Naive thymus-derived CD8-positive, alpha-beta T cell (primary cell): ENCODE data around the gene KAT8. TPM values are rescaled to one million over a fixed set of nuclear protein-coding genes. Genes with fewer than 3 reads are reported as not detected.

Source experiments
- ATAC-seq, 2 donors: fragments of 150-1000 bp; cut with Tn5 transposase in 1 of 2; sonication (Bioruptor Pico), chemical (Tn5 transposase) in 1 of 2; 1 replicate in 1 of 2; 2 replicates in 1 of 2; pipeline ENCODE4 v1.10.0; 2021; ENCODE audit warnings: mild to moderate bottlenecking in 2 of 2, moderate library complexity in 2 of 2
- POLR2A ChIA-PET: fragments of 350-600 bp; sonication (Branson Sonifier 250); formaldehyde crosslinking; loops from one replicate; lab custom pipeline; 2021; ENCODE audit warnings: antibody characterized with exemption; lab: Charles Lee
- DNase-seq, 10 donors: peaks; one replicate each; pipeline versions ENCODE4 v3.0.0 to v3.0.0-alpha.2; 2020 to 2022
- H3K27ac Mint-ChIP-seq, 10 donors: one replicate each; pipeline ENCODE4 v1.8.0; 2020 to 2022; ENCODE audit warnings: mild to moderate bottlenecking in 10 of 10, mixed read lengths in 10 of 10, moderate library complexity in 4 of 10, inconsistent platforms in 1 of 10
- H3K27me3 Mint-ChIP-seq, 5 donors: one replicate each; pipeline ENCODE4 v1.8.0; 2021 to 2022; ENCODE audit warnings: mixed read lengths in 5 of 5
- H3K36me3 Mint-ChIP-seq, 3 donors: one replicate each; pipeline ENCODE4 v1.8.0; 2020 to 2022; ENCODE audit warnings: mixed read lengths in 3 of 3, mild to moderate bottlenecking in 2 of 3, inconsistent platforms in 1 of 3
- H3K4me1 Mint-ChIP-seq, 4 donors: one replicate each; pipeline ENCODE4 v1.8.0; 2021 to 2022; ENCODE audit warnings: mixed read lengths in 4 of 4
- H3K4me3 Mint-ChIP-seq, 10 donors: one replicate each; pipeline ENCODE4 v1.8.0; 2020 to 2022; ENCODE audit warnings: mild to moderate bottlenecking in 10 of 10, mixed read lengths in 10 of 10, moderate library complexity in 6 of 10, inconsistent platforms in 1 of 10
- H3K9me3 Mint-ChIP-seq, 9 donors: one replicate each; pipeline ENCODE4 v1.8.0; 2020 to 2022; ENCODE audit warnings: mixed read lengths in 9 of 9, mild to moderate bottlenecking in 3 of 9, inconsistent platforms in 1 of 9, moderate library complexity in 1 of 9
- polyA plus RNA-seq, 3 donors: library from polyadenylated mRNA; unstranded; fragments of 300-500 nt; fragmentation: Illumina TruSeq; gene quantifications; one replicate each; pipeline ENCODE4 v1.2.3, GENCODE V29; 2021
- total RNA-seq, 8 experiments: library from RNA in 2 of 8; stranded (reverse) in 2 of 8; gene quantifications; one replicate each; pipeline ENCODE4 v1.2.3 and lab custom pipeline; 2021 to 2026

Gene KAT8
- total and polyA plus RNA-seq, 5 experiments from 2014 or later = 58.0 to 123 (median 90.5) TPM

GRCh38 chr16:31078597-31079341 is 38.7 kb upstream of the KAT8 start:
- H3K4me3 Mint-ChIP-seq = no peak overlapping the region
- peak overlapping the region in 1 of 10 donors; percentile 72 for H3K27ac Mint-ChIP-seq
- POLR2A ChIA-PET = no interaction called here
- no peaks in the 10 kb centered on the region for H3K9me3 Mint-ChIP-seq
- ATAC-seq (no peak), DNase-seq (peak in 1 of 10 donors; percentile 22)
- H3K36me3 Mint-ChIP-seq = peaks cover 0 to 55% (median 9%) of the 10 kb centered on the region in 3 donors
- peaks cover 11 to 58% (median 46%) of the 10 kb centered on the region in 4 donors for H3K4me1 Mint-ChIP-seq
- H3K27me3 Mint-ChIP-seq = no peaks in the 10 kb centered on the region

DNA sequence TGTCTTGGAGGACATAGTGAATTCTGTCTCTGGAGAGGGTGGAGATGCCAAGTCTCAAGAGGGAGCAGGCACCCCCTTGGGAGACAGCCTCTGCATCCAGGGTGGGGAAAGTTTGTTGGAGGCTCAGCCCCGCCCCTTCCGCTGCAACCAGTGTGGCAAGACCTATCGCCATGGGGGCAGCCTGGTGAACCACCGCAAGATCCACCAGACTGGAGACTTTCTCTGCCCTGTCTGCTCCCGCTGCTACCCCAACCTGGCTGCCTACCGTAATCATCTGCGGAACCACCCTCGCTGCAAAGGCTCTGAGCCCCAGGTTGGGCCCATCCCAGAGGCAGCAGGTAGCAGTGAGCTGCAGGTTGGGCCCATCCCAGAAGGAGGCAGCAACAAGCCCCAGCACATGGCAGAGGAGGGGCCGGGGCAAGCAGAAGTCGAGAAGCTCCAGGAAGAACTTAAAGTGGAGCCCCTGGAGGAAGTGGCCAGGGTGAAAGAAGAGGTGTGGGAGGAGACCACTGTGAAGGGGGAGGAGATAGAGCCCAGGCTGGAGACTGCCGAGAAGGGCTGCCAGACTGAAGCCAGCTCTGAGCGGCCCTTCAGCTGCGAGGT is 38.0 kb upstream of the KAT8 start:
- no peak for ATAC-seq
- POLR2A ChIA-PET = no interaction called here
- H3K36me3 Mint-ChIP-seq = peaks cover 0 to 58% (median 9%) of the 10 kb centered on the region in 3 donors
- peaks cover 11 to 59% (median 46%) of the 10 kb centered on the region in 4 donors for H3K4me1 Mint-ChIP-seq
- no peaks in the 10 kb centered on the region for H3K9me3 Mint-ChIP-seq
- DNase-seq = peak in 1 of 10 donors; percentile 2
- no peak overlapping the region for H3K4me3 Mint-ChIP-seq
- H3K27ac Mint-ChIP-seq = peak overlapping the region in 2 of 10 donors; percentile 53 to 80
- H3K27me3 Mint-ChIP-seq = no peaks in the 10 kb centered on the region

DNA sequence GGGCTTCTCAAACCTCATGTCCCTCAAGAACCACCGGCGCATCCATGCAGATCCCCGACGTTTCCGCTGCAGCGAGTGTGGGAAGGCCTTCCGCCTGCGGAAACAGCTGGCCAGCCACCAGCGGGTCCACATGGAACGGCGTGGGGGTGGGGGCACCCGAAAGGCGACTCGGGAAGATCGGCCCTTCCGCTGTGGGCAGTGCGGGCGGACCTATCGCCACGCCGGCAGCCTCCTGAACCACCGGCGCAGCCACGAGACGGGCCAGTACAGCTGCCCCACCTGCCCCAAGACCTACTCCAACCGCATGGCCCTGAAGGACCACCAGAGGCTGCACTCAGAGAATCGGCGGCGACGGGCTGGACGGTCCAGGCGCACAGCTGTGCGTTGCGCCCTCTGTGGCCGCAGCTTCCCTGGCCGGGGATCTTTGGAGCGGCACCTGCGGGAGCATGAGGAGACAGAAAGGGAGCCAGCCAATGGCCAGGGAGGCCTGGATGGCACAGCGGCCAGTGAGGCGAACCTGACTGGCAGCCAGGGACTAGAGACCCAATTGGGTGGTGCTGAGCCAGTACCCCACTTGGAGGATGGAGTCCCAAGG is 37.3 kb upstream of the KAT8 start:
- Mint-ChIP-seq H3K27me3 (no peaks in the 10 kb centered on the region), H3K27ac (peak overlapping the region in 2 of 10 donors; percentile 7 to 51), H3K4me3 (no peak overlapping the region), H3K36me3 (peaks cover 0 to 58% (median 9%) of the 10 kb centered on the region in 3 donors), H3K9me3 (no peaks in the 10 kb centered on the region), H3K4me1 (peaks cover 5 to 52% (median 39%) of the 10 kb centered on the region in 4 donors)
- DNase-seq (peak in 1 of 10 donors; percentile 55), ATAC-seq (no peak)
- POLR2A ChIA-PET = interaction anchor here (0.8 kb wide), 1 partner anchor 62 kb away, joined by 3 read pairs; no protein-coding TSS in a partner anchor

GRCh38 chr16:31080756-31081419 is 36.6 kb upstream of the KAT8 start:
- H3K36me3 Mint-ChIP-seq = peaks cover 0 to 62% (median 9%) of the 10 kb centered on the region in 3 donors
- ATAC-seq = no peak

DNA sequence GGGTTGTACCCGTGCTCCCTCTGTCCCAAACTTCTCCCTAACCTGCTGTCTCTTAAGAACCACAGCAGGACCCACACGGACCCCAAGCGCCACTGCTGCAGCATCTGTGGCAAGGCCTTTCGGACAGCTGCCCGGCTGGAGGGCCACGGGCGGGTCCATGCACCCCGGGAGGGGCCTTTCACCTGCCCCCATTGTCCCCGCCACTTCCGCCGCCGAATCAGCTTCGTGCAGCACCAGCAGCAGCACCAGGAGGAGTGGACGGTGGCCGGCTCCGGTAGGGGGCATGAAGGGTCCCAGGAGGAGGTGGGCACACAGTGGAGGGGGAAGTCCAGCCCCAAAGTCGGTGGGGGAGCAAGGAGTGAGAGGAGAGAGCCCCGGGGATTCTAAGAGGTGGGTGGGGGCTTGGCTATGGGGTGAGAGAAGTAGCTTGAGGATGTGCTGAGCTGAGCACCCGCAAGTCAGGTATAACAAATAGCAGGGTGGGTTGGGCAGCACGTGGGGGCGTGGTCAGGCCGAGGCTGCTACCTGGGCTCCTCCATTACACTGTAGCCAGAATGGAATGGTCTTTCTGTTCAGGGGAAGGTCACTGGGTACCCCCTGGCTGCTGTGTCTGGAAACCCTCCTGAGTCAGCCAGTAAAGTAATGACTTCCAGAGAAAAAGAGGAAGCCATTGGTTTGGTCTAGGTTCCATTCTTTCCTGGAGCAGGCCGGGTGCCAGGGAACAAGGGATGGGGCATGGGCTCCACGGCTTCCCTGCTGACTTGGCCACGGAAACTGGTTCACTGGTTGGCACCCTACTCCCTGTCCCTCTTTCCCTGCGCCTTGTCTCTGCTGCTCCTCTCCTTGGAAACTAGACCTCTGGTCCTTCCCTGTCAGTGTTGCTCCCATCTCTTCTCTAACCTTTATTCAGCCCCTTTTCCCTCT is 35.8 kb upstream of the KAT8 start:
- POLR2A ChIA-PET = interaction anchor here (0.6 kb wide), 1 partner anchor 43 kb away, joined by 3 read pairs; no protein-coding TSS in a partner anchor
- Mint-ChIP-seq H3K4me3 (peak overlapping the region in 1 of 10 donors; percentile 11), H3K27ac (peak overlapping the region in 5 of 10 donors; percentile 63 to 84 (median 75)), H3K4me1 (peaks cover 11 to 41% (median 29%) of the 10 kb centered on the region in 4 donors), H3K36me3 (peaks cover 0 to 61% (median 9%) of the 10 kb centered on the region in 3 donors), H3K27me3 (no peaks in the 10 kb centered on the region), H3K9me3 (no peaks in the 10 kb centered on the region)
- DNase-seq = peak in 1 of 10 donors; percentile 47
- no peak for ATAC-seq

More at GRCh38 chr16:31080756-31081419, 36.6 kb upstream of the KAT8 start:
- POLR2A ChIA-PET = interaction anchor here (0.8 kb wide), 1 partner anchor 61 kb away, joined by 3 read pairs; no protein-coding TSS in a partner anchor
- peak overlapping the region in 2 of 10 donors; percentile 7 to 51 for H3K27ac Mint-ChIP-seq
- peaks cover 8 to 47% (median 35%) of the 10 kb centered on the region in 4 donors for H3K4me1 Mint-ChIP-seq
- H3K27me3 Mint-ChIP-seq = no peaks in the 10 kb centered on the region
- DNase-seq = peak in 1 of 10 donors; percentile 53
- H3K4me3 Mint-ChIP-seq = no peak overlapping the region
- no peaks in the 10 kb centered on the region for H3K9me3 Mint-ChIP-seq

DNA sequence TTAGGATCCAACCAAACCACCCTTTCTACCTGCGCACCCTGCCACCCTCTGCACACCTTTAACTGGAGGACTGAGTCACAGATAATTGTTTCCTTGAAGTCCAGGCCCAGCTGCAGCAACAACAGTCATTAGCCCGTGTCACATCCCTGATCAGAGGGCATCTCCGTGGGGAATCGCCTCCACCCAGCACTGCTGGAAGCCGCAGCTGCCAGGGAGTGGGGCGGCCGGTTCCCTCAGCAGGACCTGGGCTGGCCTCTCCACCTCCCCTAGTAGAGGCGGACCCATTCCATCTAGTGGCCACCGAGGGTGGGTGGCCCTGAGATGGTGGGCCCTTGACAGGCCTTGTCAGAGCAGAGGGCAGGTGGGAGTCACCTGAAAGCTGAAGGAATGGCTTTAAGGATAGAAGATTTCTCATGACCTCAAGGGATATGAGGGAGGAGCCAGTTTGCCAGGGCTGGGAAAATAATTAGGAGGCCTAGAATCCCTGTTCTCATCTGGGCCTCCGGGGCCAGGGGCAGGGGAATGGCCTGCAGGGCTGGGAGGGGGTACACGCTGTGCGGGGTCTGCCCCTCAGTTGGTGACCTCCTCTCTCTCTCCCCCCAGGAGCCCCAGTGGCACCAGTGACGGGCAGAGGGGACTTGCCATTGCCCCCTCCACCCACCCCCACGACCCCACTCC is 35.0 kb upstream of the KAT8 start:
- H3K27me3 Mint-ChIP-seq = no peaks in the 10 kb centered on the region
- no peaks in the 10 kb centered on the region for H3K9me3 Mint-ChIP-seq
- peaks cover 0 to 56% (median 7%) of the 10 kb centered on the region in 3 donors for H3K36me3 Mint-ChIP-seq
- POLR2A ChIA-PET = interaction anchor here (0.6 to 0.7 kb wide), 2 partner anchors 38 to 393 kb away, joined by 3 read pairs; no protein-coding TSS in a partner anchor
- no peak for ATAC-seq
- peak overlapping the region in 6 of 10 donors; percentile 20 to 84 (median 69) for H3K27ac Mint-ChIP-seq
- DNase-seq = peak in 1 of 10 donors; percentile 35
- peak overlapping the region in 1 of 10 donors; percentile 11 for H3K4me3 Mint-ChIP-seq
- H3K4me1 Mint-ChIP-seq = peaks cover 11 to 40% (median 29%) of the 10 kb centered on the region in 4 donors

DNA sequence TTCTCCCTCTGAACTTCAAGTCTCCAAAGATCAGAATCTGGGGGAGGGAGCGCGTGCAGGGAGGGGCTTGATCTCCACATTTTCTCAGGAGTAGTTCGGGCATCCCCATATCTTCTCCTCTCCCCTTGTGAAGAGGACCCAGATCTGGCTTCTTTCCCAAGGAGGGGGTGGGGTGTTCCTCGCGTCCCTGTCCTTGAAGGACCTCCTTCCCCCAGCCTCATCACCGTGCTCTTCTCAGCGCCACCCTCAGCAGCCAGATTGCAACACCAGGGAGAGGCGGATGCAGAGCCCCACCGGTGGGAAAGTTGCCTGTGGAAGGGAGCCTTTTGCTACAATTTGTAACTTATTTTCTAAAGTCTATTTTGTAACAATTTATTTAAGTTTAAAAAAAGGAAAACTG is 34.4 kb upstream of the KAT8 start:
- ATAC-seq (no peak), DNase-seq (no peak)
- Mint-ChIP-seq H3K27ac (no peak overlapping the region), H3K27me3 (no peaks in the 10 kb centered on the region), H3K4me1 (peaks cover 11 to 35% (median 26%) of the 10 kb centered on the region in 4 donors), H3K4me3 (no peak overlapping the region), H3K36me3 (peaks cover 0 to 50% (median under 1%) of the 10 kb centered on the region in 3 donors), H3K9me3 (no peaks in the 10 kb centered on the region)
- POLR2A ChIA-PET = interaction anchor here (0.7 kb wide), 1 partner anchor 37 kb away, joined by 3 read pairs; no protein-coding TSS in a partner anchor

DNA sequence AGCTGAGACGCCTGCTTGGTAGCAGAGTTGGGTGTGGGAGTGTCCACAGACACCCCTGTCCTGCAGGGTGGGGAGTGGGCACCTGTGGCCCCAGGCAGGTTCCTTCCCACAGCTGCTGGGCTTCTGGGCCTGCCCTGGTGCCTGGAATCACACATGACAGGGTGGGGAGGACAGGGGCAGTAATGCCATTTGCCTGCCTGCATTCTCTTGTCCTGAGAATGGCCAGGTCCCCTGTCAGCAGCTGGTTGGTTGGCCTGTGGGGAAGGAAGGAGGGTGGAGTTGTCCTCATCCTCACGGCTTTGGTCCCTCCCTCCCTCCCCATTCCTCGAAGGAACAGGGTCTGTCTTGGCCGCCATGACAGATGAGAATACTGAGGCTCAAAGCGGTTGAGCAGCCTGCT is 33.9 kb upstream of the KAT8 start:
- POLR2A ChIA-PET = no interaction called here
- H3K27ac Mint-ChIP-seq = peak overlapping the region in 2 of 10 donors; percentile 33 to 37
- no peaks in the 10 kb centered on the region for H3K9me3 Mint-ChIP-seq
- H3K36me3 Mint-ChIP-seq = peaks cover 0 to 46% (median 0%) of the 10 kb centered on the region in 3 donors
- no peak for ATAC-seq
- H3K4me1 Mint-ChIP-seq = peaks cover 11 to 31% (median 24%) of the 10 kb centered on the region in 4 donors
- DNase-seq = no peak
- peak overlapping the region in 1 of 10 donors; percentile 4 for H3K4me3 Mint-ChIP-seq
- H3K27me3 Mint-ChIP-seq = no peaks in the 10 kb centered on the region

- DNase-seq (no peak), ATAC-seq (no peak)
- peak overlapping the region in 1 of 10 donors; percentile 4 for H3K4me3 Mint-ChIP-seq
- H3K4me1 Mint-ChIP-seq = peaks cover 11 to 30% (median 23%) of the 10 kb centered on the region in 4 donors
- peak overlapping the region in 1 of 10 donors; percentile 33 for H3K27ac Mint-ChIP-seq
- H3K36me3 Mint-ChIP-seq = peaks cover 0 to 41% (median 0%) of the 10 kb centered on the region in 3 donors
- POLR2A ChIA-PET = interaction anchor here (0.6 kb wide), 1 partner anchor 12 kb away, joined by 3 read pairs; no protein-coding TSS in a partner anchor
- H3K9me3 Mint-ChIP-seq = no peaks in the 10 kb centered on the region
- H3K27me3 Mint-ChIP-seq = no peaks in the 10 kb centered on the region
These were observed 33.5 kb upstream of the KAT8 start for GRCh38 chr16:31083981-31084380.

DNA sequence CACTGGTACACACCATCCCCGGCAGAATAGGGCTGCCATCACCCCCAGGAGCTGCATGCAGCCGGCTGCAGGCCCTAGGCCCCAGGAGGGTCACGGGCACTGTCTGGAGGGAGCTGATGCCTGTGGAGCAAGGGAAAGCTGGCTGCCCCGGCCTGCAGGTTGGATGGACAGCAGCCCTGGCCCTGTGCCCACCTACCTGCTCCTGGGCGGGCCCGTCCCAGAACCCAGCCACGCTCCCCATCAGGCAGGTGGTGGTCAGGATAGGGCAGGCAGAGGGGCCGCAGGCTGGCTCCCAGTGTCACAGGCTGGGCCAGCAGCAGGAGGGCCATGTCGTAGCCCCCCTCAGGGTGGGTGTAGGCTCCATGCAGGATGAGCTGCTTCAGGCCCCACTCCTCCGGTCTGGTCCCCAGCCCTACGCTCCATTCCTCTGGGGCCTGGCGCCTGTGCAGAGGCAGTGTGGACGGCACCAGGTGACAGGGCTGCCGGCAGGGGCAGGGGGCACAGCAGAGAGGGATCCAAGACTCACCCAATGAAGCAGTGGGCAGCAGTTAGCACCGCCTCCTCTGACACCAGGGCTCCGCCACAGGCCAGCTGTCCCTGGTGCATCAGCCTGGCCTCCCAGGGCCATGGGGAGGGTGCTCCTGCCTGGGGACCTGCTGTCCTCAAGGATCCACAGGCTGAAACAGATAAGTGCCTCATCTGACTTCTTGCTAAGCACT is 32.7 kb upstream of the KAT8 start:
- Mint-ChIP-seq H3K27me3 (no peaks in the 10 kb centered on the region), H3K36me3 (peaks cover 0 to 37% (median 0%) of the 10 kb centered on the region in 3 donors), H3K4me3 (no peak overlapping the region), H3K9me3 (no peaks in the 10 kb centered on the region), H3K27ac (no peak overlapping the region), H3K4me1 (peaks cover 9 to 27% (median 17%) of the 10 kb centered on the region in 4 donors)
- DNase-seq = no peak
- no peak for ATAC-seq
- POLR2A ChIA-PET = interaction anchor here (0.6 kb wide), 1 partner anchor 11 kb away, joined by 3 read pairs; no protein-coding TSS in a partner anchor
